ENCODE measurements around the gene KIF21A.
"Not testable (repeated sequence)": the region's sequence is repeated elsewhere in the genome, so short reads cannot be mapped to it uniquely, and the experiment has no call there.

Gene KIF21A

DNA sequence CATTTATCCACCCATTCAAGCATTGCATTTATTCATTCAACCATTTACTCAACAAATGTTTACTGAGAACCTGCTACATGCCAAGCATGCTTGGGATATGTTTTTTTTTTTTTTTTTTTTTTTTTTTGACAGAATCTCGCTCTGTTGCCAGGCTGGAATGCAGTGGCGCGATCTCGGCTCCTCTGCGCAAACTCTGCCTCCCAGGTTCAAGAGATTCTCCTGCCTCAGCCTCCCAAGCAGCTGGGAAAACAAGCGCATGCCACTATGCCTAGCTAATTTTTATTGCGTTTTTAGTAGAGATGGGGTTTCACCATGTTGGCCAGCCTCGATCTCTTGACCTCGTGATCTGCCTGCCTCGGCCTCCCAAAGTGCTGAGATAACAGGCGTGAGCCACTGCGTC lies 147.3 kb downstream of the KIF21A start:
- not testable (repeated sequence) for H3K9me3 ChIP-seq (replicated peaks; ENCODE audit: low read length); H3K9ac ChIP-seq (ENCODE audit: low read depth, low read length); H3K36me3 ChIP-seq (ENCODE audit: insufficient read depth, low read length); H3K27me3 ChIP-seq (ENCODE audit: control insufficient read depth, insufficient read depth, low read length); H3K4me3 ChIP-seq (ENCODE audit: low read length); H3K4me2 ChIP-seq (ENCODE audit: low read length); H3K4me1 ChIP-seq (ENCODE audit: control insufficient read depth, insufficient read depth, low read length)

DNA sequence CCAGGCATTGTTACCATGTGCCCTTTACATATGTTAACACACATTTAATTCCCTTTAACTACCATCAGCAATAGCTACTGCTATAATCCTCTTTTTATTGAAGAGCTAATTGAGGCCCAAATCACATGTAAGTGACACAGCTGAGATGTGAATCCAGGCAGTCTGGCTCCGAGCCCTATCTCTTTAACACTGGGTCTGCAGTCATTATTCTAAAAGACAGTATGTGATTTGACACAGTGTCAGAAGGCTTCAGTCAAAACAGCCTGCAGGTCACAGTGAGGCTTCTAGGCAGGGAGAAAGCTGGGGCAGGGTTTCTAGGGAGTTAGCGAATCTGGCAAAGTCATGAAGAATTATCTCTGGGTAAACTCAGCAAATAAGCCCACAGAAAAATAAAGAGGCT lies 148.2 kb downstream of the KIF21A start:
- Histone ChIP-seq H3K9ac (ENCODE audit: low read depth, low read length) (no peak overlapping the region), H3K4me2 (ENCODE audit: low read length) (no peak overlapping the region), H3K4me3 (ENCODE audit: low read length) (no peak overlapping the region), H3K9me3 (replicated peaks; ENCODE audit: low read length) (no peaks in the 10 kb centered on the region), H3K4me1 (ENCODE audit: control insufficient read depth, insufficient read depth, low read length) (no peaks in the 10 kb centered on the region), H3K27me3 (ENCODE audit: control insufficient read depth, insufficient read depth, low read length) (no peaks in the 10 kb centered on the region), H3K36me3 (ENCODE audit: insufficient read depth, low read length) (no peaks in the 10 kb centered on the region)

DNA sequence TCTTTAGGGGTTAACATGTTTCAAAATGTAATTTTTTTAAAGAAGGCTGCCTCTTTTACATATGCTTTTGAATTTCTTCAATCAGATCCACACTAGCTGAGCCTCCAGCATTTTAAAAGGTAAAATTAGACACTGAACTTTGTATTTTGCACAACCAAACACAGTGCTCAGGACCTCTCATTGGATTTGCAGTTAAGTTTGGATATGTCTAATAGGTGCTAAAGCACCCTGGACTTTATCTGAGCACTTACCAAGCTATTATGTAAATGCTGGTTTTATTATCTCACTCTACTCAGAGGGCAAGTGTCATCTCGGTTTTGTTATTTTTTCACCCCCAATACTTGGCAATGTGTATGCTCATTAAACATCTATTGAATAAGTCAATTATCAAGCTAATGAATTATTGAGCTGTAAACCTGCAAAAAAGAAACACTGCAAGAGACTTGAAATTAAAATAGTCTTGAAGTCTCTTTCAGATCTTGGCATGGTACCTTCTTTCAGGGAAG lies 150.7 kb downstream of the KIF21A start:
- H3K4me2 ChIP-seq (ENCODE audit: low read length): no peak overlapping the region
- no peaks in the 10 kb centered on the region for H3K4me1 ChIP-seq (ENCODE audit: control insufficient read depth, insufficient read depth, low read length)
- no peaks in the 10 kb centered on the region for H3K36me3 ChIP-seq (ENCODE audit: insufficient read depth, low read length)
- no peak overlapping the region for H3K4me3 ChIP-seq (ENCODE audit: low read length)
- no peaks in the 10 kb centered on the region for H3K27me3 ChIP-seq (ENCODE audit: control insufficient read depth, insufficient read depth, low read length)
- no peak overlapping the region for H3K9ac ChIP-seq (ENCODE audit: low read depth, low read length)
- no peaks in the 10 kb centered on the region for H3K9me3 ChIP-seq (replicated peaks; ENCODE audit: low read length)

DNA sequence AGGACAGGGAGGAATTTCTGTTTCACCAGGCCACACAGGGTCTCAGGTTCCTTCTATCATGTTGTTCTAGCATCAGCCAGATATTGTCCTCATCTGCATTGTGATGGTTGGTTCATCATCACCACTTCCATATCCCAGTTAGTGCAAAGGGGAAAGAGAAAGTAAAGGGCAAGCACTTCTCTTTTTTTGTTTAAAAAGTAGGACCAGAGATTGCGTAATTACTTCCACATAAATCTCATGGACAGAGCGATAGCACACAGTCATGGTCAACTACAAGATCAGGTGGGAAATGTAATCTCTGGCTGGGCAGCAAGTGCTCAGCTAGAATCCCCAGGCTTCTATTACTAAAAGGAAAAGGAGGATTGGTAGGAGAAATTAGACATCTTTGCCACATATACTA lies 155.1 kb downstream of the KIF21A start:
- H3K4me2 ChIP-seq (ENCODE audit: low read length): no peak overlapping the region
- H3K4me1 ChIP-seq (ENCODE audit: control insufficient read depth, insufficient read depth, low read length): no peaks in the 10 kb centered on the region

DNA sequence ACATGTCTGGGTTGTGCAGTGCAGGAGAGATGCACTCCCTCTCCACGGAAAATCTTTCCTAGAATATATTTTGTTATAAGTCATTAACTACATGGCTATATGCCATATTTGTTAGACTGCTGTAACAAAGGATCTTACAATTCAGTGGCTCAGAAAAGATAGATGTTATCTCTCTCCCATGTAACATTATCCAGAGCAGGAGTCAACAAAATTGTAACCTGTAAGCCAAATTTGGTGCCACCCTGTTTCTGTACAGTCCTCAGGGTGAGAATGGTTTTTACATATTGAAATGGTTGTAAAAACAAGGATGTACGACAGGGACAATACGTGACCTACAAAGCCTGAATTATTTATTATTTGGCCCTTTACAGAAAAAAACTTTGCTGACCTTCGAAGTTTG lies 155.5 kb downstream of the KIF21A start:
- Histone ChIP-seq H3K4me2 (ENCODE audit: low read length) (no peak overlapping the region), H3K27me3 (ENCODE audit: control insufficient read depth, insufficient read depth, low read length) (peaks cover 7% of the 10 kb centered on the region), H3K36me3 (ENCODE audit: insufficient read depth, low read length) (no peaks in the 10 kb centered on the region), H3K4me3 (ENCODE audit: low read length) (no peak overlapping the region), H3K4me1 (ENCODE audit: control insufficient read depth, insufficient read depth, low read length) (no peaks in the 10 kb centered on the region), H3K9me3 (replicated peaks; ENCODE audit: low read length) (no peaks in the 10 kb centered on the region), H3K9ac (ENCODE audit: low read depth, low read length) (no peak overlapping the region)

More for the DNA sequence above, 155.1 kb downstream of the KIF21A start:
- H3K9me3 ChIP-seq (replicated peaks; ENCODE audit: low read length): no peaks in the 10 kb centered on the region
- H3K36me3 ChIP-seq (ENCODE audit: insufficient read depth, low read length): no peaks in the 10 kb centered on the region
- no peak overlapping the region for H3K4me3 ChIP-seq (ENCODE audit: low read length)
- no peak overlapping the region for H3K9ac ChIP-seq (ENCODE audit: low read depth, low read length)
- peaks cover 7% of the 10 kb centered on the region for H3K27me3 ChIP-seq (ENCODE audit: control insufficient read depth, insufficient read depth, low read length)

DNA sequence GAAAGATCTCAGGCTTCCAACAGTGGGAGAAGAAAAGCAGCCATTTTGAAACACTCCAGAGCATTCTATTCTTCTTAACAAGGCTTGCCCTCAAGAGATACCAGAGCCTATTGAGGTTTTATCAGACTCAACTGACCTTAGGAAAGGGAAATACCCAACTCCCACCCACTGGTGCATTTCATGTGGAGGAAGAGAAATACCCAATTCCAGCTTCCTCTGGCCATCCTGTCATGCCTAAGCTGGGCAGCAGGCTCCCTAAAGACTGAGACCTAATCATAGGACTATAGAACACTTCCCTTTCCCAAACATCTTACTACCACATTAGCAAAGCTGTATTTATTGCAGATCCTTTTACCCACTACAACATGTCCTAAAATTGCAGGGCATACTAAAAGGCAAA lies 164.5 kb downstream of the KIF21A start:
- H3K27me3 ChIP-seq (ENCODE audit: control insufficient read depth, insufficient read depth, low read length): peaks cover 9% of the 10 kb centered on the region
- no peak overlapping the region for H3K4me2 ChIP-seq (ENCODE audit: low read length)

DNA sequence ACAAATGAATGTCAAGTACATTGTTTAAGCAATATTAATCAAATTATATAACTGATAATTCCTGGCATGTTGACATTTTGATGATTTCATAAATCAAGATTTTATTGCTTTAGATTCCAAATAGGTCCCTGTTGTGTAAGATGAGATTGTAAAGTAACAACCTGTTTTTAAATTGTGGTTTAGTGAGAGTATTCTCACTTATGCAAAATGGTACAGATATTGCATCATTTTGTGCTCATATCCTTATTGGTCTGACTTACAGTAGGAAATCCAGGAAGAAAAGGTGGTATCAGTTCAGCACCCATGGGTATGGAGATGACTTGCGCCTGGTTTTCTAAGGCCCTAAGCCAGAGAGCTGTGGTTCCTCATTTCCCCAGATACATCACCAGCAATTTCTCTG lies 165.5 kb downstream of the KIF21A start:
- Histone ChIP-seq H3K4me3 (ENCODE audit: low read length) (no peak overlapping the region), H3K4me2 (ENCODE audit: low read length) (no peak overlapping the region), H3K9me3 (replicated peaks; ENCODE audit: low read length) (no peaks in the 10 kb centered on the region), H3K36me3 (ENCODE audit: insufficient read depth, low read length) (no peaks in the 10 kb centered on the region), H3K27me3 (ENCODE audit: control insufficient read depth, insufficient read depth, low read length) (peaks cover 11% of the 10 kb centered on the region), H3K9ac (ENCODE audit: low read depth, low read length) (no peak overlapping the region), H3K4me1 (ENCODE audit: control insufficient read depth, insufficient read depth, low read length) (no peaks in the 10 kb centered on the region)

More for the DNA sequence above, 164.5 kb downstream of the KIF21A start:
- no peaks in the 10 kb centered on the region for H3K9me3 ChIP-seq (replicated peaks; ENCODE audit: low read length)
- no peaks in the 10 kb centered on the region for H3K4me1 ChIP-seq (ENCODE audit: control insufficient read depth, insufficient read depth, low read length)
- H3K4me3 ChIP-seq (ENCODE audit: low read length): no peak overlapping the region
- H3K9ac ChIP-seq (ENCODE audit: low read depth, low read length): no peak overlapping the region
- H3K36me3 ChIP-seq (ENCODE audit: insufficient read depth, low read length): no peaks in the 10 kb centered on the region

DNA sequence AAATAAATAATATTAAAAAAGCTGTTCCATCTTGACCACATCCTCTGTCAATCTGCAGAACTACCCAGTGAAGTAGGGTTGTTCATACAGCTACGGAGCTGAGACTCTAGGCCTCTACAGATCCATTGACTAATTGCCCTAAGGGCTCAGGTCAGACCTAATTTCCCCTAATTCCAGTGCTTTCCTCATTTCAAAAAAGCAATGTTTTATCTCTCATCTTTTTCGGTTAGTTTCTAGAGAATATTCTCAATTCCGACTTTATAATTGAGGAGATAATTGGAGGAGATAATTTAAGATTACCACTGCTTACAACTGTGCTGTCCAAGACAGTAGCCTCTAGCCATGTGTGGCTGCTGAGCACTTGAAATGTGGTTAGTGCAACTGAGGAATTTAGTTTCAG lies 167.1 kb downstream of the KIF21A start:
- Histone ChIP-seq H3K36me3 (ENCODE audit: insufficient read depth, low read length) (no peaks in the 10 kb centered on the region), H3K4me3 (ENCODE audit: low read length) (no peak overlapping the region), H3K9me3 (replicated peaks; ENCODE audit: low read length) (no peaks in the 10 kb centered on the region), H3K27me3 (ENCODE audit: control insufficient read depth, insufficient read depth, low read length) (peaks cover 24% of the 10 kb centered on the region), H3K4me1 (ENCODE audit: control insufficient read depth, insufficient read depth, low read length) (no peaks in the 10 kb centered on the region), H3K4me2 (ENCODE audit: low read length) (no peak overlapping the region), H3K9ac (ENCODE audit: low read depth, low read length) (no peak overlapping the region)

DNA sequence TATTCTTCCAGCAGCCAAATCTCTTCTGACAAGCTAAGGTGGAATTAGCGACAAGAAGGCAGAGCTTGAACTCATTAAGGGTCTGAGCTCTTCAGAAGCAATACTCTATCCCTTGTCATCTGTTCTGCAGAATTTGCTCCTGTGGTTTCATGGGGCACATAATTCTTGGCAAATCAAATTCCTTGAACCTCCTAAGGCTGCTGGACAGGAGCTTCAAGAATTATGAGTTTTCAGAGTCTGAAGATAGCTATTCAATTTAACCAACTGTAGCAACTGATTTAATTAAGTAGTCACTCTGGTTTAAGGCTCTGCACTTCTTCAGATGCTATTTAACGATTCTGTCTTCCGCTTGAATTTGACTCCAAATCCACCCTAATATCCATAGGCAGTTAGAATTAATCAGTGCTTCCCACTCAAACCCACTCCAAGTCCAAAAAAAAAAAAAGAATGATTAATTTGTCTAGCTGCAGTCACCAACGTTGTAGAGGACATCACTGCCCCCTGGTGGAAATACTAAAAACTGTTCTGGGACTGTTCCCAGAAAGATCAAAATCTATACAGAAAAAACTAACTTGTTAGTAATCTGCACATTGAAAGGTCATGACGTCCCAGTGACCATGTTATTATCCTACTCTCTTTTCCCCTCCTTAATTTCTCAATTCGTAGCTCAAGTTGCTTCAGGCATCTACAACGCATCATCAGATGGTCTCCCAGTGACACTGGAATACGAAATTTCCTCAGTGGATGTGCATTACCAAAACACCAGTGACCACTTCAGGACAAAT lies 169.9 kb downstream of the KIF21A start:
- Histone ChIP-seq H3K9ac (ENCODE audit: low read depth, low read length) (no peak overlapping the region), H3K27me3 (ENCODE audit: control insufficient read depth, insufficient read depth, low read length) (peaks cover 24% of the 10 kb centered on the region), H3K4me2 (ENCODE audit: low read length) (no peak overlapping the region), H3K4me3 (ENCODE audit: low read length) (no peak overlapping the region), H3K36me3 (ENCODE audit: insufficient read depth, low read length) (no peaks in the 10 kb centered on the region), H3K9me3 (replicated peaks; ENCODE audit: low read length) (no peaks in the 10 kb centered on the region), H3K4me1 (ENCODE audit: control insufficient read depth, insufficient read depth, low read length) (no peaks in the 10 kb centered on the region)

DNA sequence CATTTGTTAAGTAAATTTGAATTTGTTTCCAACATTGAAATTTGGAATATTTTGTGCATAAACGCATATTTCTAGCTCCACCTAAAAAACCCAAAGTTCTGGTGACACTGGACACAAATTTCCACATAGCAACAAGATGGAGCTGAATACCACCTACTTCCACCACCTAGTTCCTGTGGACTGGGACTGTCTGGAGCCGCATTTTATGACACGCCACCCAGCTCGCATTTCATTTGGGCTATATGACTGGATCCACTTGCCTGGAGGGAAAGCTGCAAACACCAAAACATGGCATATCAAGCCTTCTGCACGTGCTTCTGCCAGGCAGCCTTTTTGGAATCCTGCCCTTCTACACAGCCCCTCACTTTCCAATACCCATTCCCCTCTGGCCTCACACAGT lies 173.4 kb downstream of the KIF21A start:
- no peaks in the 10 kb centered on the region for H3K4me1 ChIP-seq (ENCODE audit: control insufficient read depth, insufficient read depth, low read length)
- H3K9ac ChIP-seq (ENCODE audit: low read depth, low read length): no peak overlapping the region
- no peaks in the 10 kb centered on the region for H3K9me3 ChIP-seq (replicated peaks; ENCODE audit: low read length)
- no peak overlapping the region for H3K4me2 ChIP-seq (ENCODE audit: low read length)
- peaks cover 20% of the 10 kb centered on the region for H3K27me3 ChIP-seq (ENCODE audit: control insufficient read depth, insufficient read depth, low read length)
- no peaks in the 10 kb centered on the region for H3K36me3 ChIP-seq (ENCODE audit: insufficient read depth, low read length)
- no peak overlapping the region for H3K4me3 ChIP-seq (ENCODE audit: low read length)

DNA sequence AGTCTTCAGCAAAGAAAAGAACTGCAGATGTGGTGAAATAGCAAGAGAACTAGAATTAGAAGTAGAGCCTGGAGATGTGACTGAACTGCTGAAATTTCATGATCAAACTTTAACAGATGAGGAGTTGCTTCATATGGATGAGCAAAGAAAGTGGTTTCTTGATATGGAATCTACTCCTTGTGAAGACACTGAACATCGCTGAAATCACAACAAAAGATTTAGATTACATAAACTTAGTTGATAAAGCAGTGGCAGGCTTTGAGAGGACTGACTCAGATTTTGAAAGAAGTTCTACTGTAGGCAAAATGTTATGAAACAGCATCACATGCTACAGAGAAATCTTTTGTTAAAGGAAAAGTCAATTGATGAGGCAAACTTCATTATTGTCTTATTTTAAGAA lies 175.0 kb downstream of the KIF21A start:
- no peaks in the 10 kb centered on the region for H3K4me1 ChIP-seq (ENCODE audit: control insufficient read depth, insufficient read depth, low read length)
- H3K27me3 ChIP-seq (ENCODE audit: control insufficient read depth, insufficient read depth, low read length): peaks cover 17% of the 10 kb centered on the region
- H3K4me2 ChIP-seq (ENCODE audit: low read length): no peak overlapping the region
- no peak overlapping the region for H3K9ac ChIP-seq (ENCODE audit: low read depth, low read length)
- no peak overlapping the region for H3K4me3 ChIP-seq (ENCODE audit: low read length)
- no peaks in the 10 kb centered on the region for H3K36me3 ChIP-seq (ENCODE audit: insufficient read depth, low read length)
- no peaks in the 10 kb centered on the region for H3K9me3 ChIP-seq (replicated peaks; ENCODE audit: low read length)

DNA sequence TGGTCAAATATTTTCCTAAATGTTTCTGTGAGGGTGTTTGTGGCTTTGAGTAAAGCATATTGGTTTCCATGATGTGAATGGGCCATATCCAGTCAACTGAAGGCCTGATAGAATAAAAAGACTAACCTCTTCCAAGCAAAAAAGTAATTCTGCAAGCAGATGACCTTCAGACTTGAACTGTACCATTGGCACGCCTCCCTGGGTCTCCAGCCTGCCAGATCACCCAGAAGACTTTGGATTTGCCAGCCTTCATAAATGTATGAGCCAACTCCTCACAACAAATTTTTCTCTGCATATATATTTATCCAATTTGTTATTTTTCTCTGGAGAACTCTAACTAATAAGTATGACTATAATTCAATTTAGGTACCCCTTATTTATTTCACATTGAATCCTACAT lies 190.3 kb downstream of the KIF21A start:
- H3K9me3 ChIP-seq (replicated peaks; ENCODE audit: low read length): no peaks in the 10 kb centered on the region
- H3K4me2 ChIP-seq (ENCODE audit: low read length): no peak overlapping the region
- no peaks in the 10 kb centered on the region for H3K36me3 ChIP-seq (ENCODE audit: insufficient read depth, low read length)
- no peak overlapping the region for H3K9ac ChIP-seq (ENCODE audit: low read depth, low read length)
- no peaks in the 10 kb centered on the region for H3K27me3 ChIP-seq (ENCODE audit: control insufficient read depth, insufficient read depth, low read length)
- no peaks in the 10 kb centered on the region for H3K4me1 ChIP-seq (ENCODE audit: control insufficient read depth, insufficient read depth, low read length)
- no peak overlapping the region for H3K4me3 ChIP-seq (ENCODE audit: low read length)
